ENCODE data around the gene COQ9.
"Not testable (repeated sequence)": the region's sequence is repeated elsewhere in the genome, so short reads cannot be mapped to it uniquely, and the experiment has no call there.

The COQ9 gene

GRCh38 chr16:57486858-57487834 is 39.9 kb downstream of the COQ9 start:
- DNase-seq = no peak

GRCh38 chr16:57489229-57489628 is 42.0 kb downstream of the COQ9 start:
- no peak for DNase-seq

GRCh38 chr16:57493767-57494166 is 46.5 kb downstream of the COQ9 start:
- no peak for DNase-seq

GRCh38 chr16:57497121-57497520 is 49.8 kb downstream of the COQ9 start:
- no peak for DNase-seq

- no peak for DNase-seq
Measured at GRCh38 chr16:57498031-57498430, 50.8 kb downstream of the COQ9 start.

- not testable (repeated sequence) for DNase-seq
Measured at GRCh38 chr16:57499941-57500340, 52.7 kb downstream of the COQ9 start.

- no peak for DNase-seq
Measured at GRCh38 chr16:57500578-57501111, 53.4 kb downstream of the COQ9 start.

GRCh38 chr16:57501492-57501891 is 54.2 kb downstream of the COQ9 start:
- no peak for DNase-seq

GRCh38 chr16:57502048-57502775 is 54.9 kb downstream of the COQ9 start:
- no peak for DNase-seq

GRCh38 chr16:57503366-57503765 is 56.1 kb downstream of the COQ9 start:
- DNase-seq = no peak

- DNase-seq = no peak
Measured at GRCh38 chr16:57504001-57504400, 56.7 kb downstream of the COQ9 start.

GRCh38 chr16:57504491-57504890 is 57.2 kb downstream of the COQ9 start:
- DNase-seq = no peak

- DNase-seq = no peak
Measured at GRCh38 chr16:57505169-57505568, 57.9 kb downstream of the COQ9 start.

- no peak for DNase-seq
Measured at GRCh38 chr16:57507136-57508034, 60.1 kb downstream of the COQ9 start.

GRCh38 chr16:57508035-57508425 is 60.8 kb downstream of the COQ9 start:
- DNase-seq = no peak

- no peak for DNase-seq
Measured at GRCh38 chr16:57509231-57509923, 62.1 kb downstream of the COQ9 start.

GRCh38 chr16:57510016-57510871 is 63.0 kb downstream of the COQ9 start:
- DNase-seq = no peak

Data from stimulated activated CD4-positive, alpha-beta T cell treated with anti-CD3 and anti-CD28 coated beads, Interleukin-12 subunit alpha, Interleukin-12 subunit beta, amount 100 ng/mL, for 4 hours (primary cell).